Measurements from ENCODE around the gene VWA3B.

DNA sequence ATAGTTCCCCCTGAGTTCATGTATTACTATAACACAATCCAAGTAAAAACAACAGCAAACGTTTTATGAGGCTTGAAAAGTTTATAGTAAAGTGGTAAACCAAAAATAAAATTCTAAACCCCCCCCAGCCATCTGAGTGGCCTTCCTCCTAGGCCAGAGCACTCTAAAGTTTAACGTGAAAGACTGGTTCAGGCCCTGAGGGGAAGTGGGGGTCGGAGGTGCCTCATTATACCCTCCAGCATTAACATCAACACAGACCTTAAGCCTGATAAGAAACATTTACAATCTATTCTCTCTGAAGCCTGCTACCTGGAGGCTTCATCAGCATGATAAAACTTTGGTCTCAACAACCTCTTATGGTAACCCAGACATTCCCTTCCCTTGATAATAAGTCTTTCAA, 230.2 kb downstream of the VWA3B start:
- TF ChIP-seq, protein P1, sequence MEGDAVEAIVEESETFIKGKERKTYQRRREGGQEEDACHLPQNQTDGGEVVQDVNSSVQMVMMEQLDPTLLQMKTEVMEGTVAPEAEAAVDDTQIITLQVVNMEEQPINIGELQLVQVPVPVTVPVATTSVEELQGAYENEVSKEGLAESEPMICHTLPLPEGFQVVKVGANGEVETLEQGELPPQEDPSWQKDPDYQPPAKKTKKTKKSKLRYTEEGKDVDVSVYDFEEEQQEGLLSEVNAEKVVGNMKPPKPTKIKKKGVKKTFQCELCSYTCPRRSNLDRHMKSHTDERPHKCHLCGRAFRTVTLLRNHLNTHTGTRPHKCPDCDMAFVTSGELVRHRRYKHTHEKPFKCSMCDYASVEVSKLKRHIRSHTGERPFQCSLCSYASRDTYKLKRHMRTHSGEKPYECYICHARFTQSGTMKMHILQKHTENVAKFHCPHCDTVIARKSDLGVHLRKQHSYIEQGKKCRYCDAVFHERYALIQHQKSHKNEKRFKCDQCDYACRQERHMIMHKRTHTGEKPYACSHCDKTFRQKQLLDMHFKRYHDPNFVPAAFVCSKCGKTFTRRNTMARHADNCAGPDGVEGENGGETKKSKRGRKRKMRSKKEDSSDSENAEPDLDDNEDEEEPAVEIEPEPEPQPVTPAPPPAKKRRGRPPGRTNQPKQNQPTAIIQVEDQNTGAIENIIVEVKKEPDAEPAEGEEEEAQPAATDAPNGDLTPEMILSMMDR (IDR thresholded peaks at IDR 0.05) = no peak
- TF ChIP-seq POLR2A (IDR thresholded peaks at IDR 0.05) = no peak
